ENCODE measurements around the gene UBE2V1. TPM values are rescaled to one million over a fixed set of nuclear protein-coding genes. Genes with fewer than 3 reads are reported as not detected.

Gene UBE2V1
- total and polyA plus RNA-seq, 2 donors (not counting 3 experiments of a cell fraction or from before 2014, with no cell fraction given): 145 to 156 TPM

- FAIRE-seq: no peak
- peaks cover 0 to 6% of the 10 kb centered on the region in 2 experiments for H3K36me3 ChIP-seq (ENCODE audit: control insufficient read depth in 2 of 2, extremely low read depth in 1 of 2, insufficient read depth in 2 of 2, low read length in 2 of 2)
- H3K4me3 ChIP-seq (replicated peaks in 1 of 3; ENCODE audit: insufficient read depth in 1 of 3, low read depth in 1 of 3, low read length in 3 of 3): peak overlapping the region; percentile 53 to 86 (median 80)
- peak overlapping the region; percentile 77 for H3K27ac ChIP-seq (ENCODE audit: insufficient read depth, low read depth, low read length)
- peak overlapping the region; percentile 82 for H3K9ac ChIP-seq (replicated peaks; ENCODE audit: extremely low read depth, insufficient read depth, low read length)
- peak overlapping the region; percentile 90 for H3K4me2 ChIP-seq (ENCODE audit: insufficient read depth, low read length)
- no peaks in the 10 kb centered on the region for H4K20me1 ChIP-seq (replicated peaks; ENCODE audit: control insufficient read depth, extremely low read depth, insufficient read depth, low read length)
- DNase-seq (ENCODE audit: low read depth, low spot score): peak; percentile 44
- no peaks in the 10 kb centered on the region for H3K27me3 ChIP-seq (ENCODE audit: control insufficient read depth in 2 of 2, insufficient read depth in 2 of 2, low read length in 2 of 2)
- no peak for TF ChIP-seq JUN (IDR thresholded peaks at IDR 0.05; ENCODE audit: borderline replicate concordance, insufficient read depth, insufficient read length, low read depth)
- no peak for TF ChIP-seq EZH2 (IDR thresholded peaks at IDR 0.05; ENCODE audit: borderline replicate concordance, low read depth, low read length, severe bottlenecking)
- TF ChIP-seq CTCF (IDR thresholded peaks at IDR 0.05; ENCODE audit: extremely low read depth in 1 of 2, insufficient read depth in 1 of 2, low read depth in 1 of 2, low read length in 2 of 2): no peak
- TF ChIP-seq FOS (IDR thresholded peaks at IDR 0.05; ENCODE audit: borderline replicate concordance, insufficient read depth, low read length): no peak
- no peak for TF ChIP-seq POLR2AphosphoS5 (IDR thresholded peaks at IDR 0.05; ENCODE audit: insufficient read depth, low read depth, low read length)
- no peak for TF ChIP-seq POLR2A (IDR thresholded peaks at IDR 0.05; ENCODE audit: low read depth, low read length)
- TF ChIP-seq MAX (IDR thresholded peaks at IDR 0.05; ENCODE audit: insufficient read depth, insufficient read length): no peak
- TF ChIP-seq GATA2 (IDR thresholded peaks at IDR 0.05; ENCODE audit: insufficient read depth, insufficient read length, low read depth, low read length): no peak
- no peak for TF ChIP-seq MYC (IDR thresholded peaks at IDR 0.05; ENCODE audit: low read depth, low read length)
- dilution Hi-C loops (cut with MboI; ENCODE audit: extremely low pct_ligation_motif_present, low sequenced_read_pairs): no loop called here
- CTCF ChIA-PET: interaction anchor here (0.9 to 4.7 kb wide), 16 partner anchors 9 to 174 kb away, joined by 3 to 41 read pairs (median 8); partner anchors contain the start of gene UBE2V1
- H3K4me1 ChIP-seq (ENCODE audit: control insufficient read depth, extremely low read depth, insufficient read depth, low read length): peaks cover 49% of the 10 kb centered on the region
- H3K9me1 ChIP-seq (replicated peaks; ENCODE audit: control insufficient read depth, extremely low read depth, insufficient read depth, low read length): no peaks in the 10 kb centered on the region
- BruUV-seq (replicated peaks): no TSS peak
- intact Hi-C loops (cut with micrococcal nuclease): loop anchor here (1.0 to 5.0 kb wide), 4 partner anchors 14 to 1425 kb away; partner anchors contain the start of genes SNAI1 and UBE2V1
- POLR2A ChIA-PET: interaction anchor here (0.5 to 1.8 kb wide), 3 partner anchors 14 to 343 kb away, joined by 3 to 6 read pairs (median 5); no protein-coding TSS in a partner anchor
- peaks cover 56% of the 10 kb centered on the region for H3K79me2 ChIP-seq (ENCODE audit: control insufficient read depth, insufficient read depth, low read length)
- H3K9me3 ChIP-seq (replicated peaks; ENCODE audit: control insufficient read depth, insufficient read depth, low read length): no peaks in the 10 kb centered on the region
- H2AFZ ChIP-seq (ENCODE audit: low read depth, low read length): no peak overlapping the region
Measured at GRCh38 chr20:50152394-50153152, 39.6 kb upstream of the UBE2V1 start.

All from endothelial cell of umbilical vein (primary cell).